ENCODE data around the gene PTPRO. TPM values are rescaled to one million over a fixed set of nuclear protein-coding genes. Genes with fewer than 3 reads are reported as not detected.

The PTPRO gene
- total RNA-seq, 2 experiments from 2014 or later: 0.14 to 0.15 TPM

GRCh38 chr12:15427913-15428312 is 105.6 kb downstream of the PTPRO start:
- ChIA-PET POLR2A (no interaction called here), CTCF (no interaction called here)
- DNase-seq: no peak
- Mint-ChIP-seq H3K27ac (no peak overlapping the region), H3K9me3 (no peaks in the 10 kb centered on the region), H3K27me3 (peaks cover 12% of the 10 kb centered on the region), H3K4me3 (no peak overlapping the region), H3K36me3 (no peaks in the 10 kb centered on the region), H3K4me1 (ENCODE audit: low read depth) (no peaks in the 10 kb centered on the region)
- intact Hi-C loops (cut with micrococcal nuclease): no loop called here

- CTCF ChIA-PET: no interaction called here
- POLR2A ChIA-PET: no interaction called here
- intact Hi-C loops (cut with micrococcal nuclease): no loop called here
- H3K27ac Mint-ChIP-seq: no peak overlapping the region
- no peak overlapping the region for H3K4me3 Mint-ChIP-seq
- peaks cover 12% of the 10 kb centered on the region for H3K27me3 Mint-ChIP-seq
- H3K9me3 Mint-ChIP-seq: no peaks in the 10 kb centered on the region
- no peak for DNase-seq
- no peaks in the 10 kb centered on the region for H3K36me3 Mint-ChIP-seq
- no peaks in the 10 kb centered on the region for H3K4me1 Mint-ChIP-seq (ENCODE audit: low read depth)
Observed at GRCh38 chr12:15428632-15429031, 106.3 kb downstream of the PTPRO start.

- Mint-ChIP-seq H3K4me1 (ENCODE audit: low read depth) (no peaks in the 10 kb centered on the region), H3K9me3 (no peaks in the 10 kb centered on the region), H3K4me3 (no peak overlapping the region), H3K27me3 (peaks cover 12% of the 10 kb centered on the region), H3K27ac (no peak overlapping the region), H3K36me3 (no peaks in the 10 kb centered on the region)
- CTCF ChIA-PET: no interaction called here
- no peak for DNase-seq
- intact Hi-C loops (cut with micrococcal nuclease): no loop called here
- POLR2A ChIA-PET: no interaction called here
Observed at GRCh38 chr12:15429262-15429661, 107.0 kb downstream of the PTPRO start.

- Mint-ChIP-seq H3K4me3 (no peak overlapping the region), H3K27ac (no peak overlapping the region), H3K4me1 (ENCODE audit: low read depth) (no peaks in the 10 kb centered on the region), H3K36me3 (no peaks in the 10 kb centered on the region), H3K27me3 (peaks cover 13% of the 10 kb centered on the region), H3K9me3 (peaks cover 12% of the 10 kb centered on the region)
- CTCF ChIA-PET: no interaction called here
- intact Hi-C loops (cut with micrococcal nuclease): no loop called here
- DNase-seq: no peak
- POLR2A ChIA-PET: no interaction called here
Observed at GRCh38 chr12:15435597-15435996, 113.3 kb downstream of the PTPRO start.

GRCh38 chr12:15439459-15439858 is 117.2 kb downstream of the PTPRO start:
- DNase-seq: no peak
- H3K27me3 Mint-ChIP-seq: peaks cover 13% of the 10 kb centered on the region
- no peaks in the 10 kb centered on the region for H3K4me1 Mint-ChIP-seq (ENCODE audit: low read depth)
- intact Hi-C loops (cut with micrococcal nuclease): no loop called here
- H3K4me3 Mint-ChIP-seq: no peak overlapping the region
- peaks cover 12% of the 10 kb centered on the region for H3K9me3 Mint-ChIP-seq
- H3K36me3 Mint-ChIP-seq: no peaks in the 10 kb centered on the region
- ChIA-PET CTCF (no interaction called here), POLR2A (no interaction called here)
- H3K27ac Mint-ChIP-seq: no peak overlapping the region

GRCh38 chr12:15443050-15443449 is 120.7 kb downstream of the PTPRO start:
- POLR2A ChIA-PET: no interaction called here
- no peaks in the 10 kb centered on the region for H3K36me3 Mint-ChIP-seq
- no peak overlapping the region for H3K4me3 Mint-ChIP-seq
- no peak overlapping the region for H3K27ac Mint-ChIP-seq
- H3K4me1 Mint-ChIP-seq (ENCODE audit: low read depth): no peaks in the 10 kb centered on the region
- CTCF ChIA-PET: no interaction called here
- intact Hi-C loops (cut with micrococcal nuclease): no loop called here
- no peak for DNase-seq
- peaks cover 4% of the 10 kb centered on the region for H3K27me3 Mint-ChIP-seq
- peaks cover 9% of the 10 kb centered on the region for H3K9me3 Mint-ChIP-seq

- no peak overlapping the region for H3K27ac Mint-ChIP-seq
- peaks cover 5% of the 10 kb centered on the region for H3K9me3 Mint-ChIP-seq
- H3K27me3 Mint-ChIP-seq: peaks cover 4% of the 10 kb centered on the region
- ChIA-PET CTCF (no interaction called here), POLR2A (no interaction called here)
- no peak overlapping the region for H3K4me3 Mint-ChIP-seq
- no peaks in the 10 kb centered on the region for H3K36me3 Mint-ChIP-seq
- intact Hi-C loops (cut with micrococcal nuclease): no loop called here
- H3K4me1 Mint-ChIP-seq (ENCODE audit: low read depth): no peaks in the 10 kb centered on the region
- DNase-seq: no peak
Observed at GRCh38 chr12:15443611-15444010, 121.3 kb downstream of the PTPRO start.

GRCh38 chr12:15444523-15444922 is 122.2 kb downstream of the PTPRO start:
- no peak overlapping the region for H3K4me3 Mint-ChIP-seq
- H3K9me3 Mint-ChIP-seq: no peaks in the 10 kb centered on the region
- no peak overlapping the region for H3K27ac Mint-ChIP-seq
- CTCF ChIA-PET: no interaction called here
- no peaks in the 10 kb centered on the region for H3K4me1 Mint-ChIP-seq (ENCODE audit: low read depth)
- intact Hi-C loops (cut with micrococcal nuclease): no loop called here
- H3K27me3 Mint-ChIP-seq: peaks cover 4% of the 10 kb centered on the region
- no peak for DNase-seq
- H3K36me3 Mint-ChIP-seq: no peaks in the 10 kb centered on the region
- POLR2A ChIA-PET: no interaction called here

GRCh38 chr12:15446807-15447206 is 124.5 kb downstream of the PTPRO start:
- DNase-seq: no peak
- H3K27ac Mint-ChIP-seq: no peak overlapping the region
- H3K4me3 Mint-ChIP-seq: no peak overlapping the region
- H3K9me3 Mint-ChIP-seq: no peaks in the 10 kb centered on the region
- intact Hi-C loops (cut with micrococcal nuclease): no loop called here
- no peaks in the 10 kb centered on the region for H3K36me3 Mint-ChIP-seq
- ChIA-PET CTCF (no interaction called here), POLR2A (no interaction called here)
- H3K27me3 Mint-ChIP-seq: peaks cover 4% of the 10 kb centered on the region
- H3K4me1 Mint-ChIP-seq (ENCODE audit: low read depth): no peaks in the 10 kb centered on the region

- H3K9me3 Mint-ChIP-seq: peaks cover 9% of the 10 kb centered on the region
- peaks cover 2% of the 10 kb centered on the region for H3K4me1 Mint-ChIP-seq (ENCODE audit: low read depth)
- ChIA-PET POLR2A (no interaction called here), CTCF (no interaction called here)
- no peak overlapping the region for H3K4me3 Mint-ChIP-seq
- H3K27ac Mint-ChIP-seq: no peak overlapping the region
- intact Hi-C loops (cut with micrococcal nuclease): no loop called here
- H3K36me3 Mint-ChIP-seq: peaks cover 3% of the 10 kb centered on the region
- DNase-seq: no peak
- no peaks in the 10 kb centered on the region for H3K27me3 Mint-ChIP-seq
Observed at GRCh38 chr12:15453613-15454012, 131.3 kb downstream of the PTPRO start.

- Mint-ChIP-seq H3K4me3 (no peak overlapping the region), H3K4me1 (ENCODE audit: low read depth) (peaks cover 2% of the 10 kb centered on the region), H3K9me3 (peaks cover 14% of the 10 kb centered on the region), H3K27me3 (peaks cover 2% of the 10 kb centered on the region), H3K27ac (no peak overlapping the region), H3K36me3 (peaks cover 3% of the 10 kb centered on the region)
- no peak for DNase-seq
- intact Hi-C loops (cut with micrococcal nuclease): no loop called here
- ChIA-PET POLR2A (no interaction called here), CTCF (no interaction called here)
Observed at GRCh38 chr12:15458008-15458407, 135.7 kb downstream of the PTPRO start.

GRCh38 chr12:15468911-15469310 is 146.6 kb downstream of the PTPRO start:
- Mint-ChIP-seq H3K27me3 (peaks cover 24% of the 10 kb centered on the region), H3K27ac (no peak overlapping the region), H3K4me3 (no peak overlapping the region), H3K4me1 (ENCODE audit: low read depth) (no peaks in the 10 kb centered on the region), H3K9me3 (no peaks in the 10 kb centered on the region), H3K36me3 (no peaks in the 10 kb centered on the region)
- intact Hi-C loops (cut with micrococcal nuclease): no loop called here
- CTCF ChIA-PET: no interaction called here
- POLR2A ChIA-PET: no interaction called here
- no peak for DNase-seq

- H3K27ac Mint-ChIP-seq: no peak overlapping the region
- no peaks in the 10 kb centered on the region for H3K36me3 Mint-ChIP-seq
- no peaks in the 10 kb centered on the region for H3K4me1 Mint-ChIP-seq (ENCODE audit: low read depth)
- no peak overlapping the region for H3K4me3 Mint-ChIP-seq
- ChIA-PET POLR2A (no interaction called here), CTCF (no interaction called here)
- peaks cover 23% of the 10 kb centered on the region for H3K27me3 Mint-ChIP-seq
- DNase-seq: no peak
- intact Hi-C loops (cut with micrococcal nuclease): no loop called here
- H3K9me3 Mint-ChIP-seq: no peaks in the 10 kb centered on the region
Observed at GRCh38 chr12:15469356-15469755, 147.0 kb downstream of the PTPRO start.

- CTCF ChIA-PET: no interaction called here
- peaks cover 14% of the 10 kb centered on the region for H3K27me3 Mint-ChIP-seq
- DNase-seq: no peak
- no peaks in the 10 kb centered on the region for H3K9me3 Mint-ChIP-seq
- no peaks in the 10 kb centered on the region for H3K36me3 Mint-ChIP-seq
- no peaks in the 10 kb centered on the region for H3K4me1 Mint-ChIP-seq (ENCODE audit: low read depth)
- no peak overlapping the region for H3K4me3 Mint-ChIP-seq
- H3K27ac Mint-ChIP-seq: no peak overlapping the region
- intact Hi-C loops (cut with micrococcal nuclease): no loop called here
- POLR2A ChIA-PET: no interaction called here
Observed at GRCh38 chr12:15472036-15472435, 149.7 kb downstream of the PTPRO start.

All from activated CD4-positive, alpha-beta memory T cell treated with anti-CD3 and anti-CD28 coated beads for 36 hours (primary cell).